ENCODE results near the gene ARNT2. TPM values are rescaled to one million over a fixed set of nuclear protein-coding genes. Genes with fewer than 3 reads are reported as not detected.

ARNT2 gene
- total RNA-seq, 1 experiment from 2014 or later, result 7.0 TPM

DNA sequence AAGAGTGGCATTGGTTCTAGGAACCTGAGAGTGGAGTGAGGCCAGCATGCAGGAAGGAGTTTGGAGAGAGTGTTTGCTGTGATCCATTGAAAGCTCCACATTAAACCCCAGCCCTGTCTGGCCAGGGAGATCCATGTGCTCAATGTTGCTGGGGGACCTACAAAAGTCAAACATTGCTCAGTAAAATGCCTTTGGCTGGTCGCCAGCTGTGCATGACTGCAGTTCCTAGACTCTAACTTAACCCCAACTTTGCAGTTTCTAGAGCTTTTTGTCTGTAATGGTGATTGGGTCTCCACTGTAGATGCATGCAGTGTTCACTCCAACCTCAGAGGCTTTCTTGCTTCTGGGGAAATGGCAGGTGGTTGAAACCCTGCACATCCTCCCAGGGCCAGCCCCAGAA, 191.2 kb downstream of the ARNT2 start:
- no peak for ATAC-seq
- Mint-ChIP-seq H3K27ac (no peak overlapping the region), H3K27me3 (ENCODE audit: low read depth) (no peaks in the 10 kb centered on the region; the same call in 1 of the 2 replicates), H3K36me3 (no peaks in the 10 kb centered on the region), H3K4me3 (no peak overlapping the region), H3K4me1 (no peaks in the 10 kb centered on the region; the same call in 1 of the 2 replicates), H3K9me3 (no peaks in the 10 kb centered on the region)
- CTCF ChIA-PET, result interaction anchor here (0.6 to 2.2 kb wide), 6 partner anchors 8 to 450 kb away, joined by 3 to 11 read pairs (median 3); no protein-coding TSS in a partner anchor
- no peak for TF ChIP-seq GTF2I (CRISPR knock-in tag; conservative IDR thresholded peaks at IDR 0.05)
- TF ChIP-seq ATF6 (CRISPR knock-in tag; IDR thresholded peaks at IDR 0.05), result no peak
- no peak for TF ChIP-seq ZNF532 (CRISPR knock-in tag; IDR thresholded peaks at IDR 0.05; ENCODE audit: borderline replicate concordance)
- TF ChIP-seq, protein P1, sequence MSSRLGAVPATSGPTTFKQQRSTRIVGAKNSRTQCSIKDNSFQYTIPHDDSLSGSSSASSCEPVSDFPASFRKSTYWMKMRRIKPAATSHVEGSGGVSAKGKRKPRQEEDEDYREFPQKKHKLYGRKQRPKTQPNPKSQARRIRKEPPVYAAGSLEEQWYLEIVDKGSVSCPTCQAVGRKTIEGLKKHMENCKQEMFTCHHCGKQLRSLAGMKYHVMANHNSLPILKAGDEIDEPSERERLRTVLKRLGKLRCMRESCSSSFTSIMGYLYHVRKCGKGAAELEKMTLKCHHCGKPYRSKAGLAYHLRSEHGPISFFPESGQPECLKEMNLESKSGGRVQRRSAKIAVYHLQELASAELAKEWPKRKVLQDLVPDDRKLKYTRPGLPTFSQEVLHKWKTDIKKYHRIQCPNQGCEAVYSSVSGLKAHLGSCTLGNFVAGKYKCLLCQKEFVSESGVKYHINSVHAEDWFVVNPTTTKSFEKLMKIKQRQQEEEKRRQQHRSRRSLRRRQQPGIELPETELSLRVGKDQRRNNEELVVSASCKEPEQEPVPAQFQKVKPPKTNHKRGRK (CRISPR knock-in tag; IDR thresholded peaks at IDR 0.05; ENCODE audit: borderline replicate concordance), result no peak
- TF ChIP-seq, protein P2, sequence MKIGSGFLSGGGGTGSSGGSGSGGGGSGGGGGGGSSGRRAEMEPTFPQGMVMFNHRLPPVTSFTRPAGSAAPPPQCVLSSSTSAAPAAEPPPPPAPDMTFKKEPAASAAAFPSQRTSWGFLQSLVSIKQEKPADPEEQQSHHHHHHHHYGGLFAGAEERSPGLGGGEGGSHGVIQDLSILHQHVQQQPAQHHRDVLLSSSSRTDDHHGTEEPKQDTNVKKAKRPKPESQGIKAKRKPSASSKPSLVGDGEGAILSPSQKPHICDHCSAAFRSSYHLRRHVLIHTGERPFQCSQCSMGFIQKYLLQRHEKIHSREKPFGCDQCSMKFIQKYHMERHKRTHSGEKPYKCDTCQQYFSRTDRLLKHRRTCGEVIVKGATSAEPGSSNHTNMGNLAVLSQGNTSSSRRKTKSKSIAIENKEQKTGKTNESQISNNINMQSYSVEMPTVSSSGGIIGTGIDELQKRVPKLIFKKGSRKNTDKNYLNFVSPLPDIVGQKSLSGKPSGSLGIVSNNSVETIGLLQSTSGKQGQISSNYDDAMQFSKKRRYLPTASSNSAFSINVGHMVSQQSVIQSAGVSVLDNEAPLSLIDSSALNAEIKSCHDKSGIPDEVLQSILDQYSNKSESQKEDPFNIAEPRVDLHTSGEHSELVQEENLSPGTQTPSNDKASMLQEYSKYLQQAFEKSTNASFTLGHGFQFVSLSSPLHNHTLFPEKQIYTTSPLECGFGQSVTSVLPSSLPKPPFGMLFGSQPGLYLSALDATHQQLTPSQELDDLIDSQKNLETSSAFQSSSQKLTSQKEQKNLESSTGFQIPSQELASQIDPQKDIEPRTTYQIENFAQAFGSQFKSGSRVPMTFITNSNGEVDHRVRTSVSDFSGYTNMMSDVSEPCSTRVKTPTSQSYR (CRISPR knock-in tag; IDR thresholded peaks at IDR 0.05), result no peak
- TF ChIP-seq, protein P3, sequence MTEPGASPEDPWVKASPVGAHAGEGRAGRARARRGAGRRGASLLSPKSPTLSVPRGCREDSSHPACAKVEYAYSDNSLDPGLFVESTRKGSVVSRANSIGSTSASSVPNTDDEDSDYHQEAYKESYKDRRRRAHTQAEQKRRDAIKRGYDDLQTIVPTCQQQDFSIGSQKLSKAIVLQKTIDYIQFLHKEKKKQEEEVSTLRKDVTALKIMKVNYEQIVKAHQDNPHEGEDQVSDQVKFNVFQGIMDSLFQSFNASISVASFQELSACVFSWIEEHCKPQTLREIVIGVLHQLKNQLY (CRISPR knock-in tag; IDR thresholded peaks at IDR 0.05), result no peak
- TF ChIP-seq ZNF671 (CRISPR knock-in tag; IDR thresholded peaks at IDR 0.05), result no peak
- no peak for TF ChIP-seq ZNF138 (CRISPR knock-in tag; conservative IDR thresholded peaks at IDR 0.05)
- TF ChIP-seq ZNF121 (CRISPR knock-in tag; IDR thresholded peaks at IDR 0.05), result no peak
- TF ChIP-seq E2F5 (CRISPR knock-in tag; IDR thresholded peaks at IDR 0.05), result no peak
- POLR2A ChIA-PET, result no interaction called here
- no peak for DNase-seq (ENCODE audit: low spot score)

DNA sequence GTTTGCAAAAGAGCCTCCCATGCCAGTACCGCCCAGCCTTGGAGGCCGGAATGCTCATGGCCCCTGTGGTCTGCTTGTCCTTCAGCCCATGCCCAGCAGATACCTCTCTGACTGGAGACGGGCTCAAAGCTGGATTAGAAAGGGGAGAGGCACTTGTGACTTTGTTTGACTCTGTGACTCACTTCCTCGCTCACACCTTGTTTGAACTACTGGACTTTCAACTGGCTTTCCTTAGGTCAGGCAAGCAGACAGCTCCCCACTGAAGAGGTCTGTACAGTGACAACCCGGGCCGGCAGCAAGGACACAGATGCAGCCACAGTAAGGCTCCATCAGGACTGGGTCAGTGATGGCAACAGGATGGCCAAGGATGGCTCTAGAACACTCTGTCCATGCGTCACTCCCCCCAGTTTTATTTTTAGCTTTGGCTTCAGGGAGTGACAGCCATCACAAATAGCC, 192.4 kb downstream of the ARNT2 start:
- CTCF ChIA-PET, result interaction anchor here (1.6 to 2.2 kb wide), 2 partner anchors 9 to 64 kb away, joined by 5 to 11 read pairs; no protein-coding TSS in a partner anchor
- no peak for DNase-seq (ENCODE audit: low spot score)
- H3K4me3 Mint-ChIP-seq, result no peak overlapping the region
- H3K9me3 Mint-ChIP-seq, result no peaks in the 10 kb centered on the region
- no peak for ATAC-seq
- POLR2A ChIA-PET, result no interaction called here
- no peaks in the 10 kb centered on the region; the same call in 1 of the 2 replicates for H3K4me1 Mint-ChIP-seq
- H3K27ac Mint-ChIP-seq, result no peak overlapping the region
- no peaks in the 10 kb centered on the region; the same call in 1 of the 2 replicates for H3K27me3 Mint-ChIP-seq (ENCODE audit: low read depth)
- H3K36me3 Mint-ChIP-seq, result no peaks in the 10 kb centered on the region
- TF ChIP-seq ZNF219 (CRISPR knock-in tag; IDR thresholded peaks at IDR 0.05; ENCODE audit: borderline replicate concordance) (no peak), OVOL2 (CRISPR knock-in tag; IDR thresholded peaks at IDR 0.05; ENCODE audit: borderline replicate concordance) (no peak), FOXP1 (CRISPR knock-in tag; IDR thresholded peaks at IDR 0.05; ENCODE audit: borderline replicate concordance) (no peak), SP1 (CRISPR knock-in tag; conservative IDR thresholded peaks at IDR 0.05) (no peak), NFYB (CRISPR knock-in tag; conservative IDR thresholded peaks at IDR 0.05; ENCODE audit: low read depth) (no peak), ZNF416 (CRISPR knock-in tag; IDR thresholded peaks at IDR 0.05) (no peak), ATF1 (CRISPR knock-in tag; IDR thresholded peaks at IDR 0.05) (no peak)
- TF ChIP-seq, protein P4, sequence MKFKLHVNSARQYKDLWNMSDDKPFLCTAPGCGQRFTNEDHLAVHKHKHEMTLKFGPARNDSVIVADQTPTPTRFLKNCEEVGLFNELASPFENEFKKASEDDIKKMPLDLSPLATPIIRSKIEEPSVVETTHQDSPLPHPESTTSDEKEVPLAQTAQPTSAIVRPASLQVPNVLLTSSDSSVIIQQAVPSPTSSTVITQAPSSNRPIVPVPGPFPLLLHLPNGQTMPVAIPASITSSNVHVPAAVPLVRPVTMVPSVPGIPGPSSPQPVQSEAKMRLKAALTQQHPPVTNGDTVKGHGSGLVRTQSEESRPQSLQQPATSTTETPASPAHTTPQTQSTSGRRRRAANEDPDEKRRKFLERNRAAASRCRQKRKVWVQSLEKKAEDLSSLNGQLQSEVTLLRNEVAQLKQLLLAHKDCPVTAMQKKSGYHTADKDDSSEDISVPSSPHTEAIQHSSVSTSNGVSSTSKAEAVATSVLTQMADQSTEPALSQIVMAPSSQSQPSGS (CRISPR knock-in tag; IDR thresholded peaks at IDR 0.05; ENCODE audit: borderline replicate concordance, low read depth), result no peak
- TF ChIP-seq, protein P5, sequence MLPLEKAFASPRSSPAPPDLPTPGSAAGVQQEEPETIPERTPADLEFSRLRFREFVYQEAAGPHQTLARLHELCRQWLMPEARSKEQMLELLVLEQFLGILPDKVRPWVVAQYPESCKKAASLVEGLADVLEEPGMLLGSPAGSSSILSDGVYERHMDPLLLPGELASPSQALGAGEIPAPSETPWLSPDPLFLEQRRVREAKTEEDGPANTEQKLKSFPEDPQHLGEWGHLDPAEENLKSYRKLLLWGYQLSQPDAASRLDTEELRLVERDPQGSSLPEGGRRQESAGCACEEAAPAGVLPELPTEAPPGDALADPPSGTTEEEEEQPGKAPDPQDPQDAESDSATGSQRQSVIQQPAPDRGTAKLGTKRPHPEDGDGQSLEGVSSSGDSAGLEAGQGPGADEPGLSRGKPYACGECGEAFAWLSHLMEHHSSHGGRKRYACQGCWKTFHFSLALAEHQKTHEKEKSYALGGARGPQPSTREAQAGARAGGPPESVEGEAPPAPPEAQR (CRISPR knock-in tag; IDR thresholded peaks at IDR 0.05), result no peak
